GM21526 (cell line): ENCODE data around the gene CLDND2.

Experiments used
- ATAC-seq: cut with Tn5 transposase; IDR thresholded peaks from one replicate; pipeline ENCODE4 v1.9.1; 2021; ENCODE audit warnings: moderate library complexity; ENCODE audit not compliant: unreplicated experiment, low FRiP score

CLDND2 gene

DNA sequence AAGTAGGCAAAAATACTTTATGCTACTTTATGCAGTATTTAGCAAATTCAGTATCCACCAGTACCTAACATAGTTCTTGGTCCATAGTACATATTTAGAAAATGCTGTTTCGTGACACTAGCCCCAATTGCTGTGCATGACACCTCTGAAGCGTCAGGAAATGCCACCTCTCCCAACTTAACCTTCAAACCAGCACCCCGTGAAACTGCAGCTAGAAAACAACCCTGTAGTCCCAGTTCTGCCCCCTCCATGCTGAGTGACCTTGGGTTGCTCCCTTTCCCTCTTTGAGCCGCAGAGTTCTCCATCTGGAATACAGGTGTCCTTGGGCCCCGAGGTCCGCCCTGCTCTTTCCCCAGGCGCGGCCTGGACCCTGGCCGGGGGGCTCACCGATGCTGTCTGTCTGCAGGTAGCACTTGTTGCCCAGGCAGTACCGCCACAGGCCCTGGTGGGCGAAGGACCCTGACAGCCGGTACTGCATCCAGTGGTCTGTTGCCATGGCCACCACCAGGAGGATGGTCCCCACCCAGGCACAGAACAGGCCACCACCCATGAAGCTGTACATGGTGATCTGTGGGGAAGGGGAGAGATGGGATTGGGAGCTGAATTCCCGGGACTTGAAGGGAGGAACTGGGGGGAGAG lies 18.2 kb upstream of the CLDND2 start:
- no peak for ATAC-seq

DNA sequence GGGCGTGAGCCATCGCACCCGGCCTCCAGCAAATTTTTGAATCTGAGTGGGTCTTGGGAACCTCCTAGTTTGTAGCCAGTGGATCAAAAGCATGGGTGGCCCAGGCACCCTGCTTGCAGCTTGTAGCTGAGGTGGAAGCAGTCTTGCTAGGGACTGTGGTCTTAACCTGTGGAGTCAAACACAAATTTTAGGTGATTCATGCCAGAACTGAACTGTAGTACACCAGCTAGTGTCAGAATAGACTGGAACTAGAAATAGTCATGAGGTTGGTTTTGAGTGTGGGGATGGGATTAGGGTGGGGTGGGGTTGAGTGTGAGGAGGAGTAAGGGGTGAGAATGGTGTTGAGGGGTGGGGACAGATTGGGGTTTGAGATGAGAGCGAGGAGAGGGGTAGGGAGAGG lies 13.2 kb upstream of the CLDND2 start:
- ATAC-seq, result no peak

DNA sequence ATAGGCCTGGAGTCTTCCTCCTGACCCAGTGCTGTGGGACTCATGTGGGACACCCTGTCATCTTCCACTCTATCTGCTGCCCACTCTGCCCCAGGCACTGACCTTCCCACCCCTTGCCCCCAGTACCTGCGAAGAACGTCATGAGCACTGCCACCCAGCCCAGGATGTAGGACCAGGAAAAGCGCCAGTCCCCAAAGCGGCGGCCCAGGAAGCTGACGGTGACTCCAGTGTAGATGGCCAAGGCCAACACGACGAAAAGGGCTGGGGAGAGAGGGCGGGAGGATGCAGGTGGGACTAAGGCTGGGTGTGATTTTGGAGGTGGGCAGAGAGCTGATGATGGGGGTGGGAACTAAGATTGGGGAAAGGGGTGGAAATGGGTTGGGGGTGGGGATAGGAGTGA lies 11.6 kb upstream of the CLDND2 start:
- no peak for ATAC-seq

DNA sequence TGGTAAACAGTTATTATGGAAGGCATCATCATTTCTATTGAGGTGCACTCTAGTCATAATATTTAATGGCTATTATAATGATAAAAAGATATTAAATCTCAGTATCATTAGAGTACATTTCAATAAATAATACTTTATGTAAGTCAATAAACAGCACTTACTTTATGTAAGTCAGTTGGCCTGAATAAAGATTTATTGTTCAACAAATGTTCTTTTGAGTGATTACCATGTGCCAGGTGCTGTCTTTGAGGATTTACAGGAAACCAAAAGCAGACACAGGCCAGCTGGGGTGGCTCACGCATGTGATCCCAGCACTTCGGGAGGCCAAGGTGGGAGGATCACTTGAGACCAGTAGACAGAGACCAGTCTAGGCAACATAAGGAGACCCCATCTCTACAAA lies 8.6 kb upstream of the CLDND2 start:
- ATAC-seq, result no peak

DNA sequence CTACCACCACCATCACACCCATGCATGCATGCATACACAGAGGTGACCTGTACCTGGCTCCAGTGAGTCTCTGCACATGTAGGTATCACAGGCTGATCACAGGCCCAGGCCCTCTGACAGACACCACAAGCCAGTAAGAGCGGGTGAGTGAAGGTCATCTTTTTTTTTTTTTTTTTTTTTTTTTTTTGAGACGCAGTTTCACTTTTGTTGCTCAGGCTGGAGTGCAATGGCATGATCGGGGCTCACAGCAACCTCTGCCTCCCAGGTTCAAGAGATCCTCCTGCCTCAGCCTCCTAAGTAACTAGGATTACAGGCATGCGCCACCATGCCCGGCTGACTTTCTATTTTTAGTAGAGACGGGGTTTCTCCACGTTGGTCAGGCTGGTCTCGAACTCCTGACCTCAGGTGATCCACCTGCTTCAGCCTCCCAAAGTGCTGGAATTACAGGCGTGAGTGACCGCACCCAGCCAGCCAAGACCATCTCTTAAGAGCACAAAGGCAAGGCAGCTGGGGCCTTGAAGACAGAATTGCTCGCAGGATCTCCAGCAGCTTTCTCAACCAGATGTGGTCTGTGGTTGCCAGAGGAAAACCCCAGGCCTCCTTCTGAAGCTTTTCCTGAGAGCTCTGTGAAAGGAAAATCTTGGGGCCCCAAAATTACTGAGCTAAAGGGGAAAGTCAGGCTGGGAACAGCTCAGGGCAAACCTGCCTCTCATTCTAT lies 6.9 kb upstream of the CLDND2 start:
- ATAC-seq, result no peak

DNA sequence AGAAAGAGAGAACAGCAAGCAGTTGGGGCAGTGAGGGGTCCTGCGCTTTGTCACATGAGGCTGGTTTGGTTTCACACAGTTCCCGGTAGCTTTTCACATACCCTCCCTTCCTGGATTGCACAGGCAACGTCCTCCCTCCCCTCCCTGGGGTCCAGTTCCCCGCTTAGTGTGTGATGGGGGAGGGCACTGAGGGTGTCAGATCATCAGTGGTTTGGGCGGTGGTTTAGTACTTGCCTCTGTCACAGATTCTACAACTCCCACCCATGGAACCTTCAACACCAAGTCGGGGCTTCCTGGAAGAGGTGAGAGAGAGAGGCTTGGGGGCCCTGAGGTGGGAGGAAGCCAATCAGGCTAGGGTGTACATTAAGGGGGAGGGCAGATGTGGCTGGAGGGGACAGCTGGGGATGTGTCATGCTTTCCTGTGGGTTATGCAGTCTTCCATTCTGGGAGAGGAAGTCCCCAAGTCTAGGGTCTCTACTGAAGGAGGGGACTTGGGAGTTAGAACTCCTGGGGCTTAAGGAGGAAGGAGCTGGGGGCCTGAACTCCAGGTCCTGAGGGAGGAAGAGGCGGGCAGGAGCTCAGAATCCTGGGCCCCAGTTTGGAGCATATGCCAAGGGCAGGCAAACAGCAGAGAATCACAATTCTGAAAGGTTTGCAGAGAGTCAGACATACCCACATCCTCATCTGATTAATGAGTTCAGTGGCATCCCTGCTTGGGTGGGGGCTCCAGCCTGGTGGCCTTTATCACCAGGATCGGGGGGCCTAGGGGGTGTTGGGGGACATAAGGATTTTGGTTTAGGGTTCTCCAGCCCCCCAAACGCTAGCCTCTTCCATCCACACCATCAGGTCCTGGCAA lies 4.1 kb upstream of the CLDND2 start, which contains the start of gene NKG7:
TSS of gene NKG7 (minus strand) at position 6 of the 856 bp plus-strand sequence. CDS start 119 bp downstream, outside the sequence.
- ATAC-seq, result no peak

DNA sequence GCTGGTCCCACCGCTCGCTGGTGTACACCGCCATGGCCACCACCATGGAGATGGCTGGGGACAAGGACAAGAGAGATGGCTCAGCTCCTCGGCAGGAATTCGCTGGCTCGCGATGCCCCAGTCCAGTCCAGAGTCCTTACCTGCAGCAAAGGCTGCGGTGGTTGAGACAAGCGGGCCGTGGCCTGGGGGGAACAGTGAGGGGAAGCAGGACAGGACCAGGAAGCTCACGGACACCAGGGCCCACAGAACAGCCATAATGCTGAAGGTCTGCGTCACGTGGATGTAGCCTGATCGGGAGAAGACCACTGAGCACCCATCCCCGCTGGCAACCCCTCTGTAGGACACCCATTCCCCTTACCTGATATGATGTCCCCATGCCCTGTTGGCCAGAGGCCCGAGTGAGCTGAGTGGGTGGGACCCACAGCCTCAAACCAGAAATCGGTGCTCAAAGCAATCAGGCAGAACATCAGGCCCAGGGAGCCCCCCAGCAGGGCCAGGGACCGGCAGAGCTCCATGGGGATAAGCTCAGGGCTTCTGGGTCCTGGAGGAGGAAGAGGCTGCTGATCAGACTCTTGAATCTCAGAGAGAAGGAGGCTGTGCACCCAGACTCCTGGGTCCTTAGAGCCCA lies 3.3 kb upstream of the CLDND2 start:
- no peak for ATAC-seq

DNA sequence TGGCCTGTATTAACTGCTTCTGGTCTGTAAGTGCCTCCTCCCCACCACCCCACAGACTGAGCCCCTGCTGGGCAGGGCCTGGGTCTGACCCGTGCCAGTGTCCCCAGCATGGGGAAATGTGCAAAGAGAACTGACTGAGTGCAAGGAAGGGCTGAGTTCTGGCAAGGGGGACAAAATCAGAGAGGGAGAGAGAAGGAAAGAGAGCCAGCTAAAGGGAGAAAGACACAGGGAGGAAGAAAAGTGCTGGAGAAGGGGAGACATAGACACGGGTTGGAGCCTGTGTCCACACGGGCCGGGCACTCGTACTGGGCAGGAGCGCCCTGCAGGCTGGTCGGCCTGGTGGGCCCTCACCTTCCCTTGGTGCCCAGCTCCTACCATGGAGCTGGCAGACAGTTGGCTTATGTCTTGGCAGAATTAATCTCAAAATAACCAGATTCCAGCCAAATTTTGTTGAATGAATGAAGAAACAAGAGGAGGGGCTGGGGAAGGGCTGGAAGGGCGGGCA lies 2.4 kb upstream of the CLDND2 start:
- ATAC-seq, result no peak

DNA sequence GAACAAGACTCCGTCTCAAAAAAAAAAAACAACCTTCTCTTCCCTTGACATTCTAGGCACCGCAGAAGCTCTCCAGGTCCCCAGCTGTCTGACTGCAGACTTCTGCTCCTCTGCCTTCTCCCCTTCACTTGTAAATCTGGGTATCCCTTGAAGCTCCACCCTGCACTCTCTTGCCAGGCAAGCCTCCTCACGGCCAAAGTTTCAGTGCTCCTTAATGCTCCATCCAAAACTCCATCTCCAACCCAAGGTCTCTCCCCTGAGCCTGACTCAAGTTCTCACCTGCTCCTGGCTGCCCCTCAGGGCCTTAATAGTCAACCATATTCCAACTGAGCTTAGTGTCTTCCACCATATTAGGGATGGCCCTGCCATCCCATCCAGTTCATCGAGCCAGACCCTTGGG lies 1.4 kb upstream of the CLDND2 start:
- ATAC-seq, result no peak

DNA sequence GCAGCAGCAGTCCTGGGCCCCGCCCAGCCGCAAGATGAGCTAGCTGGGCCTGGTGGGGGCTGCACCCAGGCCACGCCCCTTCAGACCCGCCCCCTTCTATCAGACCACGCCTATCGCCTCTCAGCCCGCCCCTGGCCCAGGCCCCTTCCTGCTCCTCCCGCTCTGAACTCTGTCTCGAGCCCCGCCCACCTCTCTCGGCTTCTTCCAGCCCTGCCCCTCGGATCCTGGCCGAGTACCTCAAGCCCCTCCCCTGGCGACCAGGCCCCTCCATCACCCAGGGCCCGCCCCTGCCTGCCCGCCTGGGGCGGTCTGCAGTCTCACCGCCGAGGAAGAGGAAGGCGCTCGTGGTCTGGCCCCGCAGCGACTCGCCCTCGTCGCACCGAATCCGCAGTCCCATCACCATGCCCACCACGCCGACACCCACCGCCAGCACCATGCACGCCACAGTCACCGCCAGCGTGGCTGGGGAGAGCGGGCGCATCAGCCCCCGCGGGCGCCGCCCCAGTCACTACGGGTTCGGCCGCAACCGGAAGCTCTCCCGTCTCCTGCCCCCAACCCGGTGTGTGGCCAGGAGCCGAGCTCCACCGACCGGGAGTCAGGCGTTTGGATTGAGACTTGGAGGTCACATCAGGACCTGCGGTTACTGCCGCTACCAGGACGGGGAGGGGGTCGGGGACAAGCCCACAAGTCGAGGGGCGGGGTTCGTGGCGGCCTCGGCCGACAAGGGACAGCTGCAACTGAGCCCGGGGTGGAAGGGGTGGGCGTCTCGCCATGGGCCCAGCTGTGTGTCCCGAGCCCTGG lies 1.0 kb downstream of the CLDND2 start:
- peak; percentile 66 for ATAC-seq

DNA sequence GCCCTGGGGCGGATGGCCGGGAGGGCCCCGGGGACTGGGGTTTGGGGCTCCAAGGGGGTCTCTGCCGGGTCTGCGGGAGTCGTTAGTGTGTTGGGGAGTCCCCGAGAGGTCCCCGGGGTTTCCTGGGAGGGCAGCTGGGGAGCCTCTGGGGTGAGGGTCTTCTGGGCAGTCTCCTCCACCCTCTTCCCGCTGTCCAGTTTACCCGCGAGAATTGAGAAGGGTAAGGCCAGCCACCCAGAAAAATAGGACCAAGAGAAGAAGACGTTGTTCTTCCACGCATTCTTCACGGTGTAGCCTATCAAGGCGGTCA lies 1.6 kb downstream of the CLDND2 start:
- ATAC-seq, result peak; percentile 8

DNA sequence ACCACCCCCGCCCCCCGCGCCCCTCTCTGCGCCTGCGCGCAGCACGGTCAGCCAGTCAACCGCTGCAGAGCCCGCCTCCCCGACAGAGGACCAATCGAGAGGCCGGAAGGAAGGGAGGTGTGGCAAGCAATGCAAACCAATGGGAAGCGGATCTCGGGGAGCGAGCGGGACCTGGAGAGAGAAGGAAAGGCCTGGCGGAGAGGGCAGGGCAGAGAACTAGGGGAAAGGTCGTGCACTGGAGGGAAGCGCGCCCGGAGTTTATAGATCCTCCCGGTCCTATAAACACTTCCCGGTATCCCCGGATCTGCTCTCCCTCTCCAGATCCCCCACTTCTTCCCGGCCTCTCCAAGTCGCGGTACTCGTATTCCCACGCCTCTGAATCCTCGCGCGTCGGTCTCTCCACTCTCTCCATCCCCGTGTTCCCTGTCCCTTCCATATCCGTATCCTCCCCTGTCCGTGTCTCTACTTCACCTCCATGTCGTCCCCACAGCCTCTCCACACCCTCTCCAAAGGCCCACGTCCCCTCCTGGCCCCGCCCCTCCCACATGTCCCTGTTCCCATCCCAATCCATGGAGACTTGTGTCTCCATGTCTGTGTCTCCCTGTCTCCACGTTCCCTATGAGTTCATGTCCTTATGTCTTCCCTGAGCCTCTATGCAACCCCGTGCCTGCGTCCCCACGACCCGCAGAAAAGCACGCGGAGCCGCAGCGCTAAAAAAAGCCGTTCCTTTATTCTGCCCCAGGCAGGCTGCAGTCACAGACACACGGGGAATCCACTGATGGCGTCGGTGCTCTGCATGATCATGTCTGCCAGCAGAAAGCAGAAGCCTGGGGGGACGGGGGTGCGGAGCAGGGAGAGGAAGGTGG lies 2.2 kb downstream of the CLDND2 start:
- peak; percentile 43 for ATAC-seq

DNA sequence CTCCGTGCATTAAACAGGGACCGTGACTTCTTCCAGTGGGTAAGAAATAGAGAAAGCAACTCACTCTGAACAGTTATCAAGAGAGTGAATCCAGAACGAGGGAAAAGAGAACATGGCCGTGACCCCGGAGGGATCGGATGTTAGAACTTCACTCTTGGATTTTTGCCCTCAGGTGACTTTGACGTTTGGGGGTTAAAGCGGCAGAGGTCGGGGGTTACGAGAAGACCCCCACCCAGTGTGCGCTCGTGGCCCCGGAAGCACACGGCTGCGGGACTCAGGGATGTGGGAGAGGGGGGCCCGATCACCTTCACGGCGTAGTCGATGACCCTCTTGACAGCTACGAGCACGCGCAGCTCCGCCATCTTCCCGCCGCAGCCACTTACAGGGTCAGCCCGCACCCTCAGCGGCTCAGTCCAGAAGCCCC lies 2.8 kb downstream of the CLDND2 start, which contains the start of gene ETFB:
TSS of gene ETFB (minus strand) at position 424 of the 424 bp plus-strand sequence. CDS start at position 362, 62 bp downstream.
- no peak for ATAC-seq

DNA sequence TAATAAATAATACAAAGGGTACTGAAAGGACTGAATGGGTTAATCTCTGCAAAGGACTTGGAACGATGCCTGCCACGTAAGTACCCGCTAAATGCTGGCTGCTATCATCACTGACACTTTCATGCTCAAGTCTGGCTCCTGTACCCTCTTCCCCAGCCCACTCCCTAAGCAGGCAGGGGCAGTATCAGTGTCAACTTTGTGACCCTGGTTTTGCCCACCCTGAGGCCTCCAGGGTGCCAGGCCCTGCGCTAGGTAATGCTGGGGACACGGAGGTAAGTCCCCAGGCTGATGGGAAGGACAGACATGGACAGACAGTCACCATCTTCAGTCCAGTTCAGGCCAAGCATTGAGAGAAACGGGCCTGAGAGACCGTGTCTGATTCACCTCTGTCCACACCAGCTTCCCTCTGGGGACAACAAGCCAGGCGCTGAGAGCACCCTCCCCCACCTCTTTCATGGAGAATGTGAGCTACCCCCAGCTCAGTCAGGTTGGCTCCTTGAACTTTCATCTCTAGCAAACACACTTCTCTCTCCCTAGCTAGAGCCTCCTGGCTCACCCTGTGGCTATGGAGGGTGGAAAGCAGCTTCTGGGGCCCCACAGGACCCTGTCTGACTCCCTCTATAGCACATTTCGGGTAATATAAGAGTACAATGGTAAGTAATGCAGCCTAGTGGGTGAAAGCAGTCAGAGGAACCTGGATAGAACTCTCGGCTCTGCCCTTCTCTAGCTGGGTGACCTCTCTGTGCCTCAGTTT lies 3.4 kb downstream of the CLDND2 start:
- no peak for ATAC-seq

DNA sequence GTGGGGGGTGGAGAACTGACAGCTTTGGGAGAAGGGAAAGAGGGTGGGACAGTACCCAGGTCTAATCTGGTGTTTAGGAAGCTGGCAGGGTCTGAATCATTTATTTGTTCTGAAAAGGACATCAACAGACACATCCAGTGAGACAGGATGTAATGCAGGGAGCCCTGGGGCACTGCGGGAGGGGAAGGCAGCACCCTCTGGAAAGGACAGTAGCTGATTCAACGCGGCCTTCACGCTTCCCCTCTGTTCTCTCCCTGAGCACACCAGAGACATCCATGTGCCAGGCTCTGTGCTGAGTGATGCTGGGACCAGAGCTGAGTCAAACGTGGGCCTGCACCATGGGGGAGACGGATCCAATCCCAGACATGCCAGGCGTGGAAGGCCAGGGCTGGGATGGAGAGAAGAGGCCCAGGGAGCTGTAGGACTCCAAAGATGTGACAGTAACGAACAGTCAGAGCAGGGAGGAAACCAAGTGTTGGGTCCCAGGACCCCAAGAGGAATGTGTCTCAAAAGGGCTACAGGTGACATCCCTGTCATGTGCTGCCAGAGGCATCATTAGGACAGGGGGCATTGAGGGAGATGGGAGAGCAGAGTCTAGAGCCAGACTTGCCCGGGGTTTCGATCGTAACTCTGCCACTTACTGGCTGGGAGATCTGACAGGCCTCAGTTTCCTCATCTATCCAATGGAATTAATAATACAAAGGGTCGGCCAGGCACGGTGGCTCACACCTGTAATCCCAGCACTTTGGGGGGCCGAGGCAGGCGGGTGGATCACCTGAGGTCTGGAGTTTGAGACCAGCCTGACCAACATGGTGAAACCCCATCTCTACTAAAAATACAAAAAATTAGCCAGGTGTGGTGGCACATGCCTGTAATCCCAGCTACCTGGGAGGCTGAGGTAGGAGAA lies 4.3 kb downstream of the CLDND2 start:
- ATAC-seq, result no peak

DNA sequence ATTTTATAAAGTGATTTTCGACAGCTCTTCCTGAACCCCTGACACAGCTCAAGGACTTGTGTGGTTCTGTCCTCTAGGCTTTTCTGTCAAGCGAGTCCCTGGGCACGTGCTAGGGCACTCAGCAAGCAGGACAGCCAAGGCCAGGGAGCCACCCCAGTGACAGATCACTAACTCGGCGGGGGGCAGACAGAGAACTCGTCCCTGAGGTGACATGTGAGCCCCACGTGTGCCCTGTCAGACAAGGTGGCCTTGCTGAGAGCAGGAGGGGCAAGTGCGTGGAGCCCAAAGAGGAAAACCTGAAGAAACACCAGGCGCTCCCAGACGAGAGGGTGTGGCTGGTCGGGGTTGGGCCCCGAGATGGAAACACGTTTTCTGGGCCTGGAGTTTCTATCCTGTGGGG lies 7.6 kb downstream of the CLDND2 start:
- ATAC-seq, result no peak

DNA sequence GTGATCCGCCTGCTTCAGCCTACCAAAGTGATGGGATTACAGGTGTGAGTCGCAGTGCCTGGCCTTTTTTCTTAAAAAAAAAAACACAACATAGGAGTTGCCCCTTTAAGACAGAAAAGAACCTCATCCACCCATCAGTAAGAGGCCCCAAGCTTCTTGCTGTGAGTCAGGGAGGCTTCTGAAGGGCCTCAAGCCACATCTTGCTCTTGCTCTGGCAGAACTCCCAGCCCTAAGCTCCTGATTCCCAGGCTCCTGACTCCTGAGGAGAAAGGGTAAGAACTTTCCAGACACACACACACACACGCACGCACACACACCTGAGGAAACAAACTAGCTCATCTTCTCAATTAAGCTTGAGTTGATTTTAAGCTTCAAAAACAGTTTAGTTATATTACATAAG lies 9.5 kb downstream of the CLDND2 start:
- no peak for ATAC-seq
